ENCODE measurements around the gene TMEM184A. TPM values are rescaled to one million over a fixed set of nuclear protein-coding genes. Genes with fewer than 3 reads are reported as not detected.

TMEM184A gene
- total and polyA plus RNA-seq, 2 of the 13 experiments (the other 11 are each of a cell fraction or from before 2014, with no cell fraction given): 9.5 to 20.4 TPM

DNA sequence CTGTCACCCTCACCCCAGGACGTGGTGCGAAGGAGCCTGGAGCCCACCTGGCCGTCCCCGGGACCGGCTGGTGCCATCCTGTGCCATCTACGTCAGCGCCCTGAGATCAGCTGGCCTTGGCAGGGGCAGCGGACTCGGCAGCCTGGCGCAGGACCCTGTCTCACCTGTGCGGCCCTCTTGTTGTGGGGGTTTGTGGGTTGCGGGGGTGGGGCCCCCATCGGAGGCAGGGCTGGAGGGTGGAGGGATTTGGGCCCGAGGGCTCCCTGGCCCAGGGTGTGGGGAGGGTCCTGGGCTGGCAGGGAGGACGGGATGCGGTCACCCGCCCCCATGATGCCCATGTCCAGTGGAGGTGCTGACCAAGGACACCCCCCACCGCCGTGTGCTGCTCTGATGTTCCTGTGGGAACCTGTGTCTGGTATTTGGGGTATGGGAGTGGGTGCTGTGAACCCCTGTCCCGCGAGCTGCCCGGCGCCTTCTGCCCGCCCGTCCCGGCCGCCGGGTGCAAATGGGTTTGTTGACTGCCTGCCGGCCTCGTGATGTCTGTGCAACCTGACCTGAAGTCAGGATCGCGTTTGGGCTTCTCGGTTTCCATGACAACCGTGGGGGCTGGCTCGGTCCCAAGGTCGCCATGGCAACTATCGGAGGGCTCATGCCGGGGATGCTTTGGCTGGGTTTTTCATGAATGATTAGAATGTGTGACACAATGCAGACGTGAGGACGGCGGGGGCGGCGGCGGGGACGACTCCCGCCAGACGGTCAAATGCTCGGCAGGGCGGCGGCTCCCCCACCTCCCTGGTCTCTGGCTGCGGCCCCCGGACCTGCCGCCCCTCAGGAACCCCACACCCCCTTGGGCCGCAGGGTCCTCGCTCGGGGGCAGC is 18.2 kb downstream of the TMEM184A start (continued):
- TF ChIP-seq ZNF275 (CRISPR knock-in tag; IDR thresholded peaks at IDR 0.05; ENCODE audit: borderline replicate concordance) (0 out of 2 replicates have a peak, but pooled peaks have one; percentile 3), ZSCAN22 (CRISPR knock-in tag; IDR thresholded peaks at IDR 0.05) (no peak), AKAP8 (CRISPR knock-in tag; IDR thresholded peaks at IDR 0.05) (0 out of 2 replicates have a peak, but pooled peaks have one; percentile 16), ZBTB33 (CRISPR knock-in tag; IDR thresholded peaks at IDR 0.05) (peak; percentile 2), ZNF782 (CRISPR knock-in tag; IDR thresholded peaks at IDR 0.05; ENCODE audit: borderline replicate concordance) (no peak), ZKSCAN1 (IDR thresholded peaks at IDR 0.05; ENCODE audit: low read length) (no peak), HOXA9 (CRISPR knock-in tag; IDR thresholded peaks at IDR 0.05; ENCODE audit: borderline replicate concordance) (no peak), ZC3H13 (CRISPR knock-in tag; IDR thresholded peaks at IDR 0.05) (0 out of 2 replicates have a peak, but pooled peaks have one; percentile 11), NCOA1 (CRISPR knock-in tag; IDR thresholded peaks at IDR 0.05) (0 out of 2 replicates have a peak, but pooled peaks have one; percentile 4), ZNF430 (CRISPR knock-in tag; IDR thresholded peaks at IDR 0.05) (0 out of 2 replicates have a peak, but pooled peaks have one; percentile 0), RBAK (CRISPR knock-in tag; IDR thresholded peaks at IDR 0.05) (no peak), ZNF607 (CRISPR knock-in tag; IDR thresholded peaks at IDR 0.05; ENCODE audit: borderline replicate concordance) (0 out of 2 replicates have a peak, but pooled peaks have one; percentile 2), HNRNPK (IDR thresholded peaks at IDR 0.05; ENCODE audit: low read depth, low read length, poor library complexity, severe bottlenecking) (peak; percentile 18), KDM3A (CRISPR knock-in tag; IDR thresholded peaks at IDR 0.05; ENCODE audit: low read depth) (0 out of 2 replicates have a peak, but pooled peaks have one; percentile 5), ZNF143 (CRISPR knock-in tag; IDR thresholded peaks at IDR 0.05) (no peak), ZSCAN21 (CRISPR knock-in tag; IDR thresholded peaks at IDR 0.05; ENCODE audit: borderline replicate concordance) (0 out of 2 replicates have a peak, but pooled peaks have one; percentile 13), POLR2A (IDR thresholded peaks at IDR 0.05; ENCODE audit: insufficient read depth in 1 of 2, low read depth in 2 of 2, low read length in 2 of 2) (peak in 1 of 2 experiments; percentile 35; a peak in 1 of 4 replicates), SMARCE1 (IDR thresholded peaks at IDR 0.05; ENCODE audit: borderline replicate concordance) (no peak), ZC3H4 (CRISPR knock-in tag; IDR thresholded peaks at IDR 0.05; ENCODE audit: borderline replicate concordance) (no peak), ZNF570 (CRISPR knock-in tag; IDR thresholded peaks at IDR 0.05; ENCODE audit: borderline replicate concordance) (no peak)
- TF ChIP-seq, protein P1, sequence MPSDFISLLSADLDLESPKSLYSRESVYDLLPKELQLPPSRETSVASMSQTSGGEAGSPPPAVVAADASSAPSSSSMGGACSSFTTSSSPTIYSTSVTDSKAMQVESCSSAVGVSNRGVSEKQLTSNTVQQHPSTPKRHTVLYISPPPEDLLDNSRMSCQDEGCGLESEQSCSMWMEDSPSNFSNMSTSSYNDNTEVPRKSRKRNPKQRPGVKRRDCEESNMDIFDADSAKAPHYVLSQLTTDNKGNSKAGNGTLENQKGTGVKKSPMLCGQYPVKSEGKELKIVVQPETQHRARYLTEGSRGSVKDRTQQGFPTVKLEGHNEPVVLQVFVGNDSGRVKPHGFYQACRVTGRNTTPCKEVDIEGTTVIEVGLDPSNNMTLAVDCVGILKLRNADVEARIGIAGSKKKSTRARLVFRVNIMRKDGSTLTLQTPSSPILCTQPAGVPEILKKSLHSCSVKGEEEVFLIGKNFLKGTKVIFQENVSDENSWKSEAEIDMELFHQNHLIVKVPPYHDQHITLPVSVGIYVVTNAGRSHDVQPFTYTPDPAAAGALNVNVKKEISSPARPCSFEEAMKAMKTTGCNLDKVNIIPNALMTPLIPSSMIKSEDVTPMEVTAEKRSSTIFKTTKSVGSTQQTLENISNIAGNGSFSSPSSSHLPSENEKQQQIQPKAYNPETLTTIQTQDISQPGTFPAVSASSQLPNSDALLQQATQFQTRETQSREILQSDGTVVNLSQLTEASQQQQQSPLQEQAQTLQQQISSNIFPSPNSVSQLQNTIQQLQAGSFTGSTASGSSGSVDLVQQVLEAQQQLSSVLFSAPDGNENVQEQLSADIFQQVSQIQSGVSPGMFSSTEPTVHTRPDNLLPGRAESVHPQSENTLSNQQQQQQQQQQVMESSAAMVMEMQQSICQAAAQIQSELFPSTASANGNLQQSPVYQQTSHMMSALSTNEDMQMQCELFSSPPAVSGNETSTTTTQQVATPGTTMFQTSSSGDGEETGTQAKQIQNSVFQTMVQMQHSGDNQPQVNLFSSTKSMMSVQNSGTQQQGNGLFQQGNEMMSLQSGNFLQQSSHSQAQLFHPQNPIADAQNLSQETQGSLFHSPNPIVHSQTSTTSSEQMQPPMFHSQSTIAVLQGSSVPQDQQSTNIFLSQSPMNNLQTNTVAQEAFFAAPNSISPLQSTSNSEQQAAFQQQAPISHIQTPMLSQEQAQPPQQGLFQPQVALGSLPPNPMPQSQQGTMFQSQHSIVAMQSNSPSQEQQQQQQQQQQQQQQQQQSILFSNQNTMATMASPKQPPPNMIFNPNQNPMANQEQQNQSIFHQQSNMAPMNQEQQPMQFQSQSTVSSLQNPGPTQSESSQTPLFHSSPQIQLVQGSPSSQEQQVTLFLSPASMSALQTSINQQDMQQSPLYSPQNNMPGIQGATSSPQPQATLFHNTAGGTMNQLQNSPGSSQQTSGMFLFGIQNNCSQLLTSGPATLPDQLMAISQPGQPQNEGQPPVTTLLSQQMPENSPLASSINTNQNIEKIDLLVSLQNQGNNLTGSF (CRISPR knock-in tag; IDR thresholded peaks at IDR 0.05): no peak

Measured in HepG2 (cell line).